ENCODE results near the gene GGNBP2. TPM values are rescaled to one million over a fixed set of nuclear protein-coding genes. Genes with fewer than 3 reads are reported as not detected.

Gene GGNBP2
- polyA plus RNA-seq, 1 donor from 2014 or later: 112 TPM

DNA sequence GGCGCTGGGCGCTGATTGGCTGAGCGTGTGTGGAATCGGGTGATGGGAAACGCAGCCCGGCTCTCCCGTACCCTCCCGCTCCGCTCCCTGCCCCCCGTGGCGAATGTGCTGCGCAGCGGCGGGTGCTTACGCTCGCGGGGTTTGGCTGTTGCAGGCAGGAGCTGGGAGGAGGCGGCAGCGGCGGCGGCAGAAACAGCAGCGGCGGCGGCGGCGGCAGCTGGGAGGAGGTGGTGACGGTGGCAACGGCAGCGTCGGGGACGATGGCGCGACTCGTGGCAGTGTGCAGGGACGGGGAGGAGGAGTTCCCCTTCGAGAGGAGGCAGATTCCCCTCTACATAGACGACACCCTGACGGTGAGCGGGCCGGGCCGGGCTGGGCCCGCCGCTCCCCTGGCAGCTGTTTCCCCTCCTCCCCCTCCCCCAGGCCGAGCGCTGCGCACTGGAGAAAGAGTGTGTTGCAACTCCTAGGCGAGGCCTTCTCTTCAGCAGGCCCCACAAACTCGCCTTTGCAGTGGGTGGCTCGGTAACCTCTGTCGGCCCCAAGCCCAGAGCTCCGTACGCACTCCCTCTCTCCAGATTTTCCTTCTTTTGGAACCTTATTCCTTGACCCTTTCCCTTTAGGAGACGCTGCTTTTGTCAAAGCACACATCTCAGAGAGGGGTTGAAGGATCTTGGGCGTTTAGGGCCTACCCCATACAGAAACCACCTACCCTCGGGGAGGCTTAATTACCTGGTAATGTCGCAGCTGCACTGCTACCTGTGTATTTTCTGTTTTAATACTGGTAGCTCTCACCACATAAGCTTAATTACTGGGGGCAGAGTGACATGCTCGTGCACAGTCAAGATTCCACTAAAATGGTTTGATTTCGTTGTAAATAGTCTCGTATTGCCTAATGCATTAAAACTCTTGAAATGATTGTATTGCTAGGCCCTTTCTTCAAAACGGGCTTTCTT, 1.0 kb downstream of the GGNBP2 start:
- Histone ChIP-seq H3K9ac (ENCODE audit: low read length) (peak overlapping the region; percentile 88), H3K79me2 (replicated peaks; ENCODE audit: insufficient read depth, low read length) (peaks cover 52% of the 10 kb centered on the region), H3K9me2 (ENCODE audit: insufficient read depth, low read length) (no peaks in the 10 kb centered on the region), H3K4me3 (ENCODE audit: low read length) (peak overlapping the region; percentile 99), H4K20me1 (ENCODE audit: insufficient read depth) (no peaks in the 10 kb centered on the region), H3K36me3 (ENCODE audit: insufficient read depth, low read length) (no peaks in the 10 kb centered on the region), H3K4me2 (ENCODE audit: low read length) (peak overlapping the region; percentile 90), H3K9me3 (ENCODE audit: low read length) (no peaks in the 10 kb centered on the region), H3K27ac (ENCODE audit: low read length) (peak overlapping the region; percentile 93), H3F3A (ENCODE audit: insufficient read depth, low read length, poor library complexity, severe bottlenecking) (peaks cover 4% of the 10 kb centered on the region), H3K27me3 (ENCODE audit: insufficient read depth, low read depth, low read length) (no peaks in the 10 kb centered on the region), H2AFZ (ENCODE audit: low read depth, low read length) (peak overlapping the region; percentile 47)
- TF ChIP-seq, protein P1, sequence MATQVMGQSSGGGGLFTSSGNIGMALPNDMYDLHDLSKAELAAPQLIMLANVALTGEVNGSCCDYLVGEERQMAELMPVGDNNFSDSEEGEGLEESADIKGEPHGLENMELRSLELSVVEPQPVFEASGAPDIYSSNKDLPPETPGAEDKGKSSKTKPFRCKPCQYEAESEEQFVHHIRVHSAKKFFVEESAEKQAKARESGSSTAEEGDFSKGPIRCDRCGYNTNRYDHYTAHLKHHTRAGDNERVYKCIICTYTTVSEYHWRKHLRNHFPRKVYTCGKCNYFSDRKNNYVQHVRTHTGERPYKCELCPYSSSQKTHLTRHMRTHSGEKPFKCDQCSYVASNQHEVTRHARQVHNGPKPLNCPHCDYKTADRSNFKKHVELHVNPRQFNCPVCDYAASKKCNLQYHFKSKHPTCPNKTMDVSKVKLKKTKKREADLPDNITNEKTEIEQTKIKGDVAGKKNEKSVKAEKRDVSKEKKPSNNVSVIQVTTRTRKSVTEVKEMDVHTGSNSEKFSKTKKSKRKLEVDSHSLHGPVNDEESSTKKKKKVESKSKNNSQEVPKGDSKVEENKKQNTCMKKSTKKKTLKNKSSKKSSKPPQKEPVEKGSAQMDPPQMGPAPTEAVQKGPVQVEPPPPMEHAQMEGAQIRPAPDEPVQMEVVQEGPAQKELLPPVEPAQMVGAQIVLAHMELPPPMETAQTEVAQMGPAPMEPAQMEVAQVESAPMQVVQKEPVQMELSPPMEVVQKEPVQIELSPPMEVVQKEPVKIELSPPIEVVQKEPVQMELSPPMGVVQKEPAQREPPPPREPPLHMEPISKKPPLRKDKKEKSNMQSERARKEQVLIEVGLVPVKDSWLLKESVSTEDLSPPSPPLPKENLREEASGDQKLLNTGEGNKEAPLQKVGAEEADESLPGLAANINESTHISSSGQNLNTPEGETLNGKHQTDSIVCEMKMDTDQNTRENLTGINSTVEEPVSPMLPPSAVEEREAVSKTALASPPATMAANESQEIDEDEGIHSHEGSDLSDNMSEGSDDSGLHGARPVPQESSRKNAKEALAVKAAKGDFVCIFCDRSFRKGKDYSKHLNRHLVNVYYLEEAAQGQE (IDR thresholded peaks at IDR 0.05; ENCODE audit: borderline replicate concordance): peak; percentile 26
- peak; percentile 85 for TF ChIP-seq EP300 (conservative IDR thresholded peaks at IDR 0.05; ENCODE audit: poor library complexity, severe bottlenecking)
- TF ChIP-seq CTCF (IDR thresholded peaks at IDR 0.05; ENCODE audit: poor library complexity, severe bottlenecking): peak; percentile 58
- peak; percentile 17 for TF ChIP-seq SMC3 (conservative IDR thresholded peaks at IDR 0.05; ENCODE audit: poor library complexity)
- peak; percentile 87 for TF ChIP-seq TAF1 (IDR thresholded peaks at IDR 0.05; ENCODE audit: low read depth)
- TF ChIP-seq EZH2 (IDR thresholded peaks at IDR 0.05; ENCODE audit: borderline replicate concordance, insufficient read depth, low read length, poor library complexity, severe bottlenecking): no peak
- TF ChIP-seq MXI1 (conservative IDR thresholded peaks at IDR 0.05; ENCODE audit: poor library complexity, severe bottlenecking): no peak
- peak; percentile 96 for TF ChIP-seq POLR2AphosphoS5 (IDR thresholded peaks at IDR 0.05)
- no peak for TF ChIP-seq RAD21 (conservative IDR thresholded peaks at IDR 0.05)

GRCh38 chr17:36546418-36547093, 1.8 kb downstream of the GGNBP2 start:
- H3K27ac ChIP-seq (ENCODE audit: low read length): peak overlapping the region; percentile 93
- H3K9me3 ChIP-seq (ENCODE audit: low read length): no peaks in the 10 kb centered on the region
- peak overlapping the region; percentile 99 for H3K4me3 ChIP-seq (ENCODE audit: low read length)
- peaks cover 4% of the 10 kb centered on the region for H3F3A ChIP-seq (ENCODE audit: insufficient read depth, low read length, poor library complexity, severe bottlenecking)
- H3K9ac ChIP-seq (ENCODE audit: low read length): peak overlapping the region; percentile 88
- TF ChIP-seq CTCF (IDR thresholded peaks at IDR 0.05; ENCODE audit: poor library complexity, severe bottlenecking): no peak
- no peak for TF ChIP-seq MXI1 (conservative IDR thresholded peaks at IDR 0.05; ENCODE audit: poor library complexity, severe bottlenecking)
- TF ChIP-seq, protein P1 (IDR thresholded peaks at IDR 0.05; ENCODE audit: borderline replicate concordance): no peak
- no peak for TF ChIP-seq RAD21 (conservative IDR thresholded peaks at IDR 0.05)
- no peak for TF ChIP-seq TAF1 (IDR thresholded peaks at IDR 0.05; ENCODE audit: low read depth)
- no peak for TF ChIP-seq POLR2AphosphoS5 (IDR thresholded peaks at IDR 0.05)
- no peak overlapping the region for H2AFZ ChIP-seq (ENCODE audit: low read depth, low read length)
- H4K20me1 ChIP-seq (ENCODE audit: insufficient read depth): no peaks in the 10 kb centered on the region
- H3K27me3 ChIP-seq (ENCODE audit: insufficient read depth, low read depth, low read length): no peaks in the 10 kb centered on the region
- H3K79me2 ChIP-seq (replicated peaks; ENCODE audit: insufficient read depth, low read length): peaks cover 59% of the 10 kb centered on the region
- H3K4me2 ChIP-seq (ENCODE audit: low read length): peak overlapping the region; percentile 90
- H3K9me2 ChIP-seq (ENCODE audit: insufficient read depth, low read length): no peaks in the 10 kb centered on the region
- no peaks in the 10 kb centered on the region for H3K36me3 ChIP-seq (ENCODE audit: insufficient read depth, low read length)

All from neural cell (in vitro differentiated cells).